Type B pancreatic cell (in vitro differentiated cells): ENCODE measurements around the gene PCDH15. TPM values are rescaled to one million over a fixed set of nuclear protein-coding genes. Genes with fewer than 3 reads are reported as not detected.

Experiments
- DNase-seq: peaks from one replicate; pipeline ENCODE4 v3.0.0; 2021; ENCODE audit warnings: mixed read lengths; ENCODE audit not compliant: unreplicated experiment; ENCODE audit errors: extremely low spot score
- H3K27ac Mint-ChIP-seq: 2 replicates; pipeline ENCODE4 v1.8.0; 2021; ENCODE audit warnings: mild to moderate bottlenecking, mixed read lengths
- H3K27me3 Mint-ChIP-seq: 2 replicates; pipeline ENCODE4 v1.8.0; 2021; ENCODE audit warnings: mixed read lengths
- H3K36me3 Mint-ChIP-seq: 2 replicates; pipeline ENCODE4 v1.8.0; 2021; ENCODE audit warnings: mixed read lengths
- H3K4me1 Mint-ChIP-seq: one replicate; pipeline ENCODE4 v1.8.0; 2021; ENCODE audit warnings: mixed read lengths; ENCODE audit not compliant: unreplicated experiment
- H3K4me3 Mint-ChIP-seq: 2 replicates; pipeline ENCODE4 v1.8.0; 2021; ENCODE audit warnings: mild to moderate bottlenecking, mixed read lengths
- H3K9me3 Mint-ChIP-seq: 2 replicates; pipeline ENCODE4 v1.8.0; 2021; ENCODE audit warnings: mixed read lengths
- CTCF ChIP-seq: fragments of 200-600 bp; sonication (generic); conservative IDR thresholded peaks from 2 replicates; pipeline ENCODE4 v1.5.0; 2021; ENCODE audit warnings: antibody characterized with exemption, mild to moderate bottlenecking
- total RNA-seq: library from RNA; stranded (reverse); gene quantifications from 2 replicates; pipeline ENCODE4 v1.2.1, GENCODE V29; 2021; ENCODE audit warnings: low replicate concordance

The PCDH15 gene
- total RNA-seq, 1 donor from 2014 or later = 3.5 TPM

- Mint-ChIP-seq H3K4me1 (no peaks in the 10 kb centered on the region), H3K36me3 (no peaks in the 10 kb centered on the region), H3K27ac (no peak overlapping the region), H3K9me3 (no peaks in the 10 kb centered on the region), H3K4me3 (no peak overlapping the region), H3K27me3 (no peaks in the 10 kb centered on the region)
- no peak for DNase-seq
- TF ChIP-seq CTCF = no peak
Observed at GRCh38 chr10:54576541-54576940, 224.5 kb downstream of the PCDH15 start.

- Mint-ChIP-seq H3K9me3 (no peaks in the 10 kb centered on the region), H3K27ac (no peak overlapping the region), H3K4me1 (no peaks in the 10 kb centered on the region), H3K4me3 (no peak overlapping the region), H3K27me3 (no peaks in the 10 kb centered on the region), H3K36me3 (no peaks in the 10 kb centered on the region)
- TF ChIP-seq CTCF = no peak
- DNase-seq = no peak
Observed at GRCh38 chr10:54559498-54559897, 241.5 kb downstream of the PCDH15 start.

- Mint-ChIP-seq H3K4me1 (no peaks in the 10 kb centered on the region), H3K27me3 (no peaks in the 10 kb centered on the region), H3K4me3 (no peak overlapping the region), H3K36me3 (no peaks in the 10 kb centered on the region), H3K9me3 (no peaks in the 10 kb centered on the region), H3K27ac (no peak overlapping the region)
- no peak for DNase-seq
- no peak for TF ChIP-seq CTCF
Observed at GRCh38 chr10:54554028-54554427, 247.0 kb downstream of the PCDH15 start.

- no peak for DNase-seq
- H3K4me3 Mint-ChIP-seq = no peak overlapping the region
- no peaks in the 10 kb centered on the region for H3K27me3 Mint-ChIP-seq
- H3K36me3 Mint-ChIP-seq = no peaks in the 10 kb centered on the region
- TF ChIP-seq CTCF = no peak
- H3K4me1 Mint-ChIP-seq = no peaks in the 10 kb centered on the region
- no peak overlapping the region for H3K27ac Mint-ChIP-seq
- no peaks in the 10 kb centered on the region for H3K9me3 Mint-ChIP-seq
Observed at GRCh38 chr10:54550016-54550415, 251.0 kb downstream of the PCDH15 start.

- Mint-ChIP-seq H3K4me1 (no peaks in the 10 kb centered on the region), H3K36me3 (no peaks in the 10 kb centered on the region), H3K9me3 (no peaks in the 10 kb centered on the region), H3K27me3 (no peaks in the 10 kb centered on the region), H3K4me3 (no peak overlapping the region), H3K27ac (no peak overlapping the region)
- TF ChIP-seq CTCF = no peak
- DNase-seq = no peak
Observed at GRCh38 chr10:54531296-54531695, 269.7 kb downstream of the PCDH15 start.

GRCh38 chr10:54530299-54530698, 270.7 kb downstream of the PCDH15 start:
- Mint-ChIP-seq H3K4me1 (no peaks in the 10 kb centered on the region), H3K27ac (no peak overlapping the region)

More at GRCh38 chr10:54530299-54530698, 270.7 kb downstream of the PCDH15 start:
- H3K4me3 Mint-ChIP-seq = no peak overlapping the region
- H3K9me3 Mint-ChIP-seq = no peaks in the 10 kb centered on the region
- H3K27me3 Mint-ChIP-seq = no peaks in the 10 kb centered on the region
- no peak for DNase-seq
- no peak for TF ChIP-seq CTCF
- no peaks in the 10 kb centered on the region for H3K36me3 Mint-ChIP-seq
